C4-2B (cell line): ENCODE data around the gene DAW1.

ENCODE experiments used
- ZFX ChIP-seq: fragments of 450-650 bp; IDR thresholded peaks from 2 replicates; pipeline ENCODE4 v1.6.1; 2017
- TF ChIP-seq, protein P1 (sequence below): fragments of 450-650 bp; conservative IDR thresholded peaks from 2 replicates; pipeline ENCODE4 v1.5.1; 2017; ENCODE audit warnings: mild to moderate bottlenecking

DNA sequence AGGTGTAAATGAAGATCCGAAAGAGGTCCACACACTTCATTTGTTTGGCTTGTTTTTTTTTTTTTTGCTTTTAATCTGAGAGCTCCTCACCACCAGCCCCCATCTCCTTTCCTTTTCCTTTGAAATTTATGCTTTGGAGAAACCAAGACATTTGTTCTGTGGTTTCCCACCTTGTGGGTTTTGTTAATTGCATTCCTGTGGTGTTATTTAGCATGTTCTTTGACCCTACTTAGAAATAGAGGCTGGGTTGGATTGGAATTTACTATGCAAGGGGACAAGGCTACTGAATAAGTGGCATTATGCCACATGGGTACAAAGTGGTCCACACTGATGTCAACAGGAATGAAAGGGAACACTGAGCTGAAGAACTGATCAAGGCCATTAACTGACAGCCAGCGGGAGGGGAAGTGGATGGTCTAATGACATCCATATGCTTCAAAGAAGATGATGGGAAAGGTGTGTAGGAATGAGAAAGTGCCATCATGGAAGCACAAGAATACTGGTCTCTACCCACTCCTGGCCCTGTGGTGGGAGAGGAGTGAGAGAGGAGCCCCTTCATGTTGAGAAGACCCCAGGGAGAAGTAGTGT, 48.9 kb upstream of the DAW1 start:
- TF ChIP-seq, protein P1, sequence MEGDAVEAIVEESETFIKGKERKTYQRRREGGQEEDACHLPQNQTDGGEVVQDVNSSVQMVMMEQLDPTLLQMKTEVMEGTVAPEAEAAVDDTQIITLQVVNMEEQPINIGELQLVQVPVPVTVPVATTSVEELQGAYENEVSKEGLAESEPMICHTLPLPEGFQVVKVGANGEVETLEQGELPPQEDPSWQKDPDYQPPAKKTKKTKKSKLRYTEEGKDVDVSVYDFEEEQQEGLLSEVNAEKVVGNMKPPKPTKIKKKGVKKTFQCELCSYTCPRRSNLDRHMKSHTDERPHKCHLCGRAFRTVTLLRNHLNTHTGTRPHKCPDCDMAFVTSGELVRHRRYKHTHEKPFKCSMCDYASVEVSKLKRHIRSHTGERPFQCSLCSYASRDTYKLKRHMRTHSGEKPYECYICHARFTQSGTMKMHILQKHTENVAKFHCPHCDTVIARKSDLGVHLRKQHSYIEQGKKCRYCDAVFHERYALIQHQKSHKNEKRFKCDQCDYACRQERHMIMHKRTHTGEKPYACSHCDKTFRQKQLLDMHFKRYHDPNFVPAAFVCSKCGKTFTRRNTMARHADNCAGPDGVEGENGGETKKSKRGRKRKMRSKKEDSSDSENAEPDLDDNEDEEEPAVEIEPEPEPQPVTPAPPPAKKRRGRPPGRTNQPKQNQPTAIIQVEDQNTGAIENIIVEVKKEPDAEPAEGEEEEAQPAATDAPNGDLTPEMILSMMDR, result no peak
- no peak for TF ChIP-seq ZFX
